HG02938 (cell line): ENCODE results near the gene TTYH1.
"Not testable (repeated sequence)": the region's sequence is repeated elsewhere in the genome, so short reads cannot be mapped to it uniquely, and the experiment has no call there.

Experiments
- ATAC-seq: cut with Tn5 transposase; IDR thresholded peaks from one replicate; pipeline ENCODE4 v1.9.1; 2021; ENCODE audit warnings: mild to moderate bottlenecking, moderate library complexity; ENCODE audit not compliant: unreplicated experiment

The TTYH1 gene

GRCh38 chr19:54415208-54415900, at the start of gene TTYH1:
Gene TTYH1, plus strand, starts transcription at chr19:54415464. Its CDS starts 89 bp downstream, at chr19:54415553.
- no peak for ATAC-seq

GRCh38 chr19:54365798-54366197, 49.5 kb upstream of the TTYH1 start:
- not testable (repeated sequence) for ATAC-seq

GRCh38 chr19:54366811-54367210, 48.5 kb upstream of the TTYH1 start:
- no peak for ATAC-seq

GRCh38 chr19:54369082-54369687, 46.1 kb upstream of the TTYH1 start:
- ATAC-seq: no peak

GRCh38 chr19:54369688-54370433, 45.4 kb upstream of the TTYH1 start:
- not testable (repeated sequence) for ATAC-seq

GRCh38 chr19:54370434-54370796, 44.8 kb upstream of the TTYH1 start:
- not testable (repeated sequence) for ATAC-seq

GRCh38 chr19:54371453-54371852, 43.8 kb upstream of the TTYH1 start:
- not testable (repeated sequence) for ATAC-seq

GRCh38 chr19:54373781-54374631, 41.3 kb upstream of the TTYH1 start:
- ATAC-seq: no peak

GRCh38 chr19:54375181-54375938, 39.9 kb upstream of the TTYH1 start:
- ATAC-seq: not testable (repeated sequence)

GRCh38 chr19:54376610-54377285, 38.5 kb upstream of the TTYH1 start:
- ATAC-seq: no peak

GRCh38 chr19:54379187-54379678, 36.0 kb upstream of the TTYH1 start:
- no peak for ATAC-seq

GRCh38 chr19:54380897-54381296, 34.4 kb upstream of the TTYH1 start:
- ATAC-seq: no peak

- not testable (repeated sequence) for ATAC-seq
Observed at GRCh38 chr19:54382041-54382440, 33.2 kb upstream of the TTYH1 start.

GRCh38 chr19:54383330-54383729, 31.9 kb upstream of the TTYH1 start:
- no peak for ATAC-seq

GRCh38 chr19:54387991-54388801, 27.1 kb upstream of the TTYH1 start:
- ATAC-seq: no peak

GRCh38 chr19:54388802-54389139, 26.5 kb upstream of the TTYH1 start:
- no peak for ATAC-seq

GRCh38 chr19:54389553-54389952, 25.7 kb upstream of the TTYH1 start:
- no peak for ATAC-seq

GRCh38 chr19:54390942-54391577, 24.2 kb upstream of the TTYH1 start:
- ATAC-seq: no peak
